ENCODE data around the gene FBXO17. TPM values are rescaled to one million over a fixed set of nuclear protein-coding genes. Genes with fewer than 3 reads are reported as not detected.
"Not testable (repeated sequence)": the region's sequence is repeated elsewhere in the genome, so short reads cannot be mapped to it uniquely, and the experiment has no call there.

The FBXO17 gene
- total and polyA plus RNA-seq, 12 donors: 1.00 to 3.2 (median 2.2) TPM

DNA sequence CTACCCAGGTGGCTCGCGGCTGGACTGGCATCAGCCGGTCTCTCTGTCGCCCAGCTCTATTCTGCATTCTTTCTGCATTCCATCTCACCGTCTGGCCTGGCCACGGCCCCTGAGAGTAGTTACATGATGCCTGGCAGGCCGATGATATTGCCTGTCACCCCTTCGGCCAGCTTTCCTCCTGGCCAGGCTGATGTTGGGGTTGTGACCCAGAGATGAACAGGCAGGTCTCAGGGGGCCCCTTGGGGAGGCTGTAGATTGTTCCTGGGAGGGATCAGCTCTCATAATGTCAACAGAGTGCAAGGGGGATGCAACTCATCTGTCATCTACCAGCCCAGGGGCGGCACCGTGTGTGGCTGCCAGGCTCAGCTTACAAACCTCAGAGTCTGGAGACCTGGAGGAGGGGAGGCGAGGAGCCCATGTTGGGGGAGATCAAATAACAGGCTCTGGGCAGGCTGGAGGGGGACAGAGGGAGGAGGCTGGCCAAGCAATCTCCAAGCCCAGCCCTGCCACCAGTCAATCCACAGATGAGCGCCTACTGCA is 13.6 kb upstream of the FBXO17 start:
- no peak overlapping the region for H3K27ac ChIP-seq
- TF ChIP-seq CTCF (IDR thresholded peaks at IDR 0.05): no peak
- intact Hi-C loops (cut with DNase I): no loop called here
- H3K27me3 ChIP-seq: peaks cover 0 to 74% (median 20%) of the 10 kb centered on the region in 7 donors
- ATAC-seq (no peak), DNase-seq (no peak)
- H3K4me3 ChIP-seq: no peak overlapping the region
- no peaks in the 10 kb centered on the region for H3K36me3 ChIP-seq
- no peaks in the 10 kb centered on the region for H3K4me1 ChIP-seq
- peaks cover 0 to 24% (median 0%) of the 10 kb centered on the region in 11 donors for H3K9me3 ChIP-seq
- WGBS, 2 donors: 8 to 14% methylated on average over 12 of the region's 12 CpGs

GRCh38 chr19:38988627-38989026 is 13.1 kb upstream of the FBXO17 start:
- H3K4me1 ChIP-seq; intact Hi-C loops (cut with DNase I); H3K36me3 ChIP-seq; H3K4me3 ChIP-seq; H3K27ac ChIP-seq; DNase-seq; ATAC-seq: not testable (repeated sequence)
- Histone ChIP-seq H3K27me3 (peaks cover 0 to 75% (median 19%) of the 10 kb centered on the region in 7 donors), H3K9me3 (peaks cover 0 to 22% (median 0%) of the 10 kb centered on the region in 11 donors)
- 84 to 85% methylated on average over 4 of the region's 4 CpGs for WGBS, 2 donors

- 90 to 92% methylated on average over 6 of the region's 6 CpGs for WGBS, 2 donors
- peaks cover 0 to 69% (median 16%) of the 10 kb centered on the region in 7 donors for H3K27me3 ChIP-seq
Measured at GRCh38 chr19:38987745-38988144, 12.2 kb upstream of the FBXO17 start.

DNA sequence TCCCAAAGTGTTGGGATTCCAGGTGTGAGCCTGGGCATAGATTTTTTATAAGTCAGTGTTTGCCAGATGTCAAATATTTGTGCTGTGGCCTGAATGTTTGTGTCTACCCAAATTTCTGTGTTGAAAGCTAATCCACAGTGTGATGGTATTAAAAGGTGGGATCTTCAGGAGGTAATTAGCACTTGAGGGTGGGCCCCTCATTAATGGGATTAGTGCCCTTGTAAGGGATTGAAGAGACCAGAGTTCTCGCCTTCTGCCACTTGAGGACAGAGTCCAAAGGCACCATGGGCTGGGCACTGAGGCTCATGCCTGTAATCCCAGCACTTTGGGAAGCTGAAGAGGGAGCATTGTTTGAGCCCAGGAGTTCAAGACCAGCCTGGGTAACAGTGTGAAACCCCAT is 9.7 kb upstream of the FBXO17 start:
- no peaks in the 10 kb centered on the region for H3K4me1 ChIP-seq
- H3K27ac ChIP-seq: no peak overlapping the region
- intact Hi-C loops (cut with DNase I): no loop called here
- no peak for DNase-seq
- H3K4me3 ChIP-seq: no peak overlapping the region
- H3K27me3 ChIP-seq: peaks cover 0 to 49% (median 6%) of the 10 kb centered on the region in 7 donors
- no peak for TF ChIP-seq CTCF (IDR thresholded peaks at IDR 0.05)
- H3K9me3 ChIP-seq: peaks cover 0 to 21% (median 0%) of the 10 kb centered on the region in 11 donors
- no peak for ATAC-seq
- H3K36me3 ChIP-seq: no peaks in the 10 kb centered on the region
- WGBS, 2 donors: 86 to 89% methylated on average over 1 of the region's 1 CpG

More at GRCh38 chr19:38987745-38988144, 12.2 kb upstream of the FBXO17 start:
- intact Hi-C loops (cut with DNase I); H3K36me3 ChIP-seq; H3K27ac ChIP-seq; DNase-seq; H3K4me3 ChIP-seq; H3K4me1 ChIP-seq; ATAC-seq: not testable (repeated sequence)
- peaks cover 0 to 13% (median 0%) of the 10 kb centered on the region in 11 donors for H3K9me3 ChIP-seq

DNA sequence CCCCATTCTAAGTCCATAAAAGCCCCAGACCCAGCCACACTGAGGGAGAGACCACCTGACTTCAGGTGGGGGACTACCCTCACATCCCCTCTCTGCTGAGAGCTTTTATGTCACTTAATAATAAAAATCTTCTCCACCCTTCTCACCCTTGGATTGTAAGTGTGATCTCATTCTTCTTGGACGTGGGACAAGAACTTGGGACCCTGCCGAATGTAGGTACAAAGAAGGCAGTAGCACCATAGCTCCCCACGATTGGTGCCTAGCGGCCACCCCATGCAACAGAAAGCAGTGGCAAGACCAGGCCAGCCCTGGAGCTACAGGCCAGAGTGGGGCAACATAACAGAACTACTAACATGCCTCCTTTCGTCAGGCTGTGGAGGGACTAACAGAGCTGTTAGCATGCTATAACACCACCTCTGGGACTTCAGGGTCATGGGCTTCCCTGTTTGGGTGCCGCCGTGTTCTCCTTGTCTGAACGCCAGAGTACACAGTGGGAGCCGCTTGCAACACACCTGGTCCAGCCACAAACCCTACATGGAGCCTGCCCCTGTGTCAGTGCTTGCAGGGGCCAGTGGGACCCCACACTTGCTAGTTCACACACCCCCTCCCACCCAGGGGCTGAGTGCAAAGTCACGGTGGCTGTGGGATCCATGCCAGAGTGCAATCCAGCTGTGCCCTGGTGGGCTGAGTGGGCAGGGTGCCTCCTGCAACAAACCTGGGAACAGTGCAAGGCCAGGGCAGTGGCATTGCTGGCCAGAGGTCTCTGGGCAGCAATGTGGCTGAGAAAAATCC is 5.2 kb upstream of the FBXO17 start:
- Histone ChIP-seq H3K9me3 (peaks cover 0 to 26% (median 0%) of the 10 kb centered on the region in 11 donors), H3K36me3 (no peaks in the 10 kb centered on the region), H3K27ac (no peak overlapping the region), H3K4me1 (peaks cover 0 to 6% (median 5%) of the 10 kb centered on the region in 9 donors), H3K27me3 (peaks cover 0 to 31% (median 14%) of the 10 kb centered on the region in 7 donors), H3K4me3 (no peak overlapping the region)
- ATAC-seq: no peak
- WGBS, 2 donors: 94 to 95% methylated on average over 10 of the region's 10 CpGs
- TF ChIP-seq CTCF (IDR thresholded peaks at IDR 0.05): no peak
- no peak for DNase-seq
- intact Hi-C loops (cut with DNase I): no loop called here

All from heart right ventricle (tissue), 16 donors.